IPS-18a (cell line): ENCODE results near the gene PRCD.
A peak's percentile ranks its signal among the peaks of the same experiment; 100 is the strongest.
"Not testable (repeated sequence)": the region's sequence is repeated elsewhere in the genome, so short reads cannot be mapped to it uniquely, and the experiment has no call there.

Source experiments
- H3K27ac ChIP-seq: one replicate; pipeline ENCODE4 v1.5.1; 2013; ENCODE audit warnings: low read length
- H3K27me3 ChIP-seq: one replicate; pipeline ENCODE4 v1.6.1; 2013; ENCODE audit warnings: mild to moderate bottlenecking, low read length; ENCODE audit not compliant: control insufficient read depth, insufficient read depth
- H3K36me3 ChIP-seq: one replicate; pipeline ENCODE4 v1.6.1; 2013; ENCODE audit warnings: low read depth, low read length; ENCODE audit not compliant: control insufficient read depth
- H3K4me1 ChIP-seq: one replicate; pipeline ENCODE4 v1.6.1; 2013; ENCODE audit warnings: low read depth, low read length; ENCODE audit not compliant: control insufficient read depth
- H3K4me3 ChIP-seq: one replicate; pipeline ENCODE4 v1.5.1; 2013; ENCODE audit warnings: low read length
- H3K9ac ChIP-seq: one replicate; pipeline ENCODE4 v1.6.1; 2013; ENCODE audit warnings: mild to moderate bottlenecking, low read length, moderate library complexity
- H3K9me3 ChIP-seq: one replicate; pipeline ENCODE4 v1.6.1; 2013; ENCODE audit warnings: low read depth, low read length; ENCODE audit not compliant: control insufficient read depth

The PRCD gene

GRCh38 chr17:76530811-76531485, 8.9 kb upstream of the PRCD start:
- H3K27me3 ChIP-seq: peaks cover 7% of the 10 kb centered on the region
- peaks cover 6% of the 10 kb centered on the region for H3K4me1 ChIP-seq
- no peaks in the 10 kb centered on the region for H3K36me3 ChIP-seq
- H3K9ac ChIP-seq: no peak overlapping the region
- no peak overlapping the region for H3K27ac ChIP-seq
- no peaks in the 10 kb centered on the region for H3K9me3 ChIP-seq
- H3K4me3 ChIP-seq: no peak overlapping the region

- H3K27ac ChIP-seq: no peak overlapping the region
- no peak overlapping the region for H3K4me3 ChIP-seq
- H3K9ac ChIP-seq: no peak overlapping the region
- H3K9me3 ChIP-seq: no peaks in the 10 kb centered on the region
- H3K4me1 ChIP-seq: peaks cover 6% of the 10 kb centered on the region
- H3K36me3 ChIP-seq: no peaks in the 10 kb centered on the region
- H3K27me3 ChIP-seq: peaks cover 14% of the 10 kb centered on the region
Measured at GRCh38 chr17:76531486-76532038, 8.3 kb upstream of the PRCD start.

GRCh38 chr17:76532072-76532651, 7.7 kb upstream of the PRCD start:
- Histone ChIP-seq H3K4me1 (peaks cover 6% of the 10 kb centered on the region), H3K9me3 (no peaks in the 10 kb centered on the region), H3K9ac (no peak overlapping the region), H3K27ac (no peak overlapping the region), H3K36me3 (no peaks in the 10 kb centered on the region), H3K4me3 (no peak overlapping the region), H3K27me3 (peaks cover 20% of the 10 kb centered on the region)

DNA sequence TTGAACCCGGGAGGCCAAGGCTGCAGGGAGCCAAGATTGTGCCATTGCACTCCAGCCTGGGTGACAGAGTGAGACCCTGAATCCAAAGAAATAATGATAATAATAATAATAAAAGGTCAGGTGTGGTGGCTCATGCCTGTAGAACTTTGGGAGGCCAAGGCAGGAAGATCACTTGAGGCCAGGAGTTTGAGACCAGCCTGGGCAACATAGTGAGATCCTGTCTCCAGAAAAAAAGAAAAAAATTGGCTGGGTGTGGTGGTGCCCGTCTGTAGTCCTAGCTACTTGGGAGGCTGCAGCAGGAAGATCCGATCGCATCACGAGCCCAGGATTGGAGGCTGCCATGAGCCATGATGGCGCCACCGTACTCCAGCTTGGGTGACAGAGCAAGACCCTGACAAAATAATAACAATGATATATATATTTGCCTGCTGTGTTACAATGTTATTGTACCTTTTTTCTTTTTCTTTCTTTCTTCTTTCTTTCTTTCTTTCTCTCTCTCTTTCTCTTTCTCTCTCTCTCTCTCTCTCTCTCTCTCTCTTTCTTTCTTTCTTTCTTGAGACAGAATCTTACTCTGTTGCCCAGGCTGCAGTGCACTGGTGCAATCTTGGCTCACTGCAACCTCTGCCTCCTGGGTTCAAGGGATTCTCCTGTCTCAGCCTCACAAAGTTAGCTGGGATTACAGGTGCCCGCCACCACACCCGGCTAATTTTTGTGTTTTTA, 6.0 kb upstream of the PRCD start:
- not testable (repeated sequence) for H3K27ac ChIP-seq, H3K9me3 ChIP-seq, H3K9ac ChIP-seq, H3K4me1 ChIP-seq, H3K36me3 ChIP-seq, H3K4me3 ChIP-seq
- peaks cover 35% of the 10 kb centered on the region for H3K27me3 ChIP-seq

GRCh38 chr17:76534831-76535732, 4.8 kb upstream of the PRCD start:
- H3K27ac ChIP-seq: no peak overlapping the region
- H3K36me3 ChIP-seq: no peaks in the 10 kb centered on the region
- no peaks in the 10 kb centered on the region for H3K9me3 ChIP-seq
- H3K4me3 ChIP-seq: no peak overlapping the region
- H3K27me3 ChIP-seq: peaks cover 47% of the 10 kb centered on the region
- no peaks in the 10 kb centered on the region for H3K4me1 ChIP-seq
- H3K9ac ChIP-seq: no peak overlapping the region

DNA sequence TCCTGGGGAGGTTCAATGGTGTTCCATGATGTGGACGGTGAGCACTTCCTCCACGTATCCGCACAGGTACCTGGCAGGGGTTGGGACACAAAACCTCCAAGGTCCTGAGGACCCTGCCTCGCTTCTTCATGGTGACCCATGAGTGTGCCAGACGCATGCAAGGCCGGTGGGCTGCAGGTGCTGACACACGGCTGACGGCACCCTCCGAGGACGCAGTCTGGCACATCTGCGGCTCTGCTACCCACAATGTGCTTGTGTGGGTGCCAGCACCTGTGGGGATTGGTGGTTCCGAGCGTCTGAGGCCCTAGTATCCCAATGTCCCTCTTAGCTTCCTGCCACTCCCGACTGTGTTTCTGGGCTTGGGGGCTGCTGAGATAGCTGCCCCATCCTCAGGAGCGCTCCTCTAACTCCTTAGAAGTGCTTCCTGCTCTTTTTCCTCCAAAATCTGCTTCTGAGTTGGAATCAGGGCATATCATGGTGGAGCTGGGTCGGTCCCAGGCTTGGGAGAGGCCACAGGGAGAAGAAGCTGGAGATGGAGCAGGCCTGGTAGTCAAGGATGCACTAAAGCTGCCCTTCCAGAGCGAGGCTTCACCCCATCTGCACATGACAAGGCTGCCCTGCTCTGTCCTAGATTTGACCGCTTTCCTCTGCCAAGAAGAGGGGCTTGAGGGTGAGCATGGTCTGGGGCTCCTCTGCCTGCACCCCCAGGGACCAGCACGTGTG, 3.9 kb upstream of the PRCD start:
- H3K27ac ChIP-seq: no peak overlapping the region
- H3K9me3 ChIP-seq: no peaks in the 10 kb centered on the region
- peaks cover 48% of the 10 kb centered on the region for H3K27me3 ChIP-seq
- H3K36me3 ChIP-seq: no peaks in the 10 kb centered on the region
- no peak overlapping the region for H3K4me3 ChIP-seq
- no peak overlapping the region for H3K9ac ChIP-seq
- peaks cover 5% of the 10 kb centered on the region for H3K4me1 ChIP-seq

DNA sequence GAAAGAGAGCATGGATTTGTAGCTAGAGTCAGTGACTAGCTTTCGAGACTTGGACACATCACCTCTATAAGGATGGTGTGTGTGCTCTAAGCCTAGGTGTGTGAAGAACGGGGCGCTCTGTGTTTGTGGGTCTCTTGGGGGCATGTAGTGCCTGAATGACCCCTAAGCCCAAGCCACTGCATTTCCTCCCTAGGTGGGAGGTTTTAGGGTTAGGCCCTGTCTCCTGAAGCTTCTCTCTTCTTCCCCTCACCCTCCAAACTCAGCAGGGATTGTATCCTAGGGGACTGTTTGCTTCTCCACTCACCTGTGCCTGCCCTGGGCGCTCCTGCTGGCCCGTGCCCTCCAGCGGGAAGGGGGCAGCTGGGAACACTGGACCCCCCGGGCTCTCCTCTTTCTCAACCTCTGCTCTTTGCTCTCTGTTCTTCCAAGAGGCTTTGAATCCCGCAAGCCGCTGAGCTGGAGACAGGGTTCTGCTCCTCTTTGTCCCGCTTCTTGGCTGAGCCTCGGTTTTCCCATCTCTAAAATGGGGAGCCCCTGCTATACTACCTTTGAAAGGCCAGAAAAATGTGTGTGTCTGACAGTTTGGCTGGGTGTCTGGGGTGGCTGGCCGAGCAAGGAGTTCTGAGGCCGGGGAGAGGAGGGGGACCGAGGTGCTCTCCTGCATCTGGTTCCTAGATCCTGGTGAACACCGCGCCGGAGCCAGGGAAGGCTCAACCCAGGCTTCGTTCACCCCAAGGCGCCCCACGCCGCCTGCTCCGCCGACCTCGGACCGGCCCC, 3.1 kb upstream of the PRCD start:
- H3K4me1 ChIP-seq: peaks cover 12% of the 10 kb centered on the region
- peaks cover 48% of the 10 kb centered on the region for H3K27me3 ChIP-seq
- no peak overlapping the region for H3K9ac ChIP-seq
- H3K9me3 ChIP-seq: no peaks in the 10 kb centered on the region
- no peaks in the 10 kb centered on the region for H3K36me3 ChIP-seq
- H3K4me3 ChIP-seq: peak overlapping the region; percentile 46
- H3K27ac ChIP-seq: no peak overlapping the region

GRCh38 chr17:76537288-76537577, 2.6 kb upstream of the PRCD start:
- no peaks in the 10 kb centered on the region for H3K9me3 ChIP-seq
- H3K27me3 ChIP-seq: peaks cover 48% of the 10 kb centered on the region
- H3K4me3 ChIP-seq: peak overlapping the region; percentile 46
- no peak overlapping the region for H3K9ac ChIP-seq
- H3K36me3 ChIP-seq: no peaks in the 10 kb centered on the region
- H3K4me1 ChIP-seq: peaks cover 12% of the 10 kb centered on the region
- no peak overlapping the region for H3K27ac ChIP-seq

- Histone ChIP-seq H3K4me1 (peaks cover 12% of the 10 kb centered on the region), H3K9ac (no peak within 1 kb of the TSS), H3K27me3 (peaks cover 48% of the 10 kb centered on the region), H3K4me3 (peak within 1 kb of the TSS; percentile 46), H3K9me3 (no peaks in the 10 kb centered on the region), H3K27ac (no peak within 1 kb of the TSS), H3K36me3 (no peaks in the 10 kb centered on the region)
Measured at GRCh38 chr17:76537578-76538280, 2.1 kb upstream of the PRCD start, which contains the start of gene CYGB. CYGB (minus strand) TSS chr17:76537709; CDS start chr17:76537542, 167 bp downstream.
